Body of pancreas (tissue), 4 donors: ENCODE measurements around the gene CCDC85C.

Source experiments
- CTCF ChIP-seq, 7 experiments: fragments of 450-650 bp in 4 of 7; fragments of 200-600 bp in 3 of 7; sonication (generic) in 3 of 7; IDR thresholded peaks; one replicate each; pipeline ENCODE4 v1.5.1; 2016 to 2019; ENCODE audit warnings: antibody characterized with exemption in 7 of 7
- POLR2A ChIP-seq, 3 donors: fragments of 450-650 bp; IDR thresholded peaks; one replicate each; pipeline ENCODE4 v1.6.1; 2016; ENCODE audit warnings: antibody characterized with exemption in 3 of 3, mild to moderate bottlenecking in 2 of 3

GRCh38 chr14:99556134-99556791, 47.7 kb downstream of the CCDC85C start:
- TF ChIP-seq CTCF (IDR thresholded peaks at IDR 0.05) (no peak), POLR2A (IDR thresholded peaks at IDR 0.05) (no peak)
